Spleen (tissue), 7 donors: ENCODE data around the gene NCS1.

ENCODE experiments used
- POLR2A ChIP-seq, 3 donors: fragments of 450-650 bp; IDR thresholded peaks; one replicate each; pipeline ENCODE4 v1.5.1; 2017; ENCODE audit warnings: antibody characterized with exemption in 3 of 3, mild to moderate bottlenecking in 1 of 3
- POLR2AphosphoS5 ChIP-seq, 3 donors: sonication (generic); formaldehyde crosslinking; IDR thresholded peaks; one replicate each; pipeline ENCODE4 v1.5.1; 2017; ENCODE audit warnings: antibody characterized with exemption in 3 of 3
- TF ChIP-seq, protein P1 (sequence below), 11 experiments: fragments of 200-600 bp in 7 of 11; fragments of 450-650 bp in 4 of 11; sonication (generic) in 4 of 11; IDR thresholded peaks in 8 of 11; conservative IDR thresholded peaks in 3 of 11; 1 replicate in 7 of 11; 2 replicates in 4 of 11; pipeline versions ENCODE4 v1.4.0 to v1.8.0; 2016 to 2021; ENCODE audit warnings: antibody characterized with exemption in 11 of 11, inconsistent platforms in 4 of 11, mild to moderate bottlenecking in 1 of 11
- donor health status: DM: no; HTN: no; CAD: no; lungs with moderate emphysema.
- donor health status: DM: no; HTN: no; CAD: no.
- donor health status: DM: no; HTN: no; CAD: no.

DNA sequence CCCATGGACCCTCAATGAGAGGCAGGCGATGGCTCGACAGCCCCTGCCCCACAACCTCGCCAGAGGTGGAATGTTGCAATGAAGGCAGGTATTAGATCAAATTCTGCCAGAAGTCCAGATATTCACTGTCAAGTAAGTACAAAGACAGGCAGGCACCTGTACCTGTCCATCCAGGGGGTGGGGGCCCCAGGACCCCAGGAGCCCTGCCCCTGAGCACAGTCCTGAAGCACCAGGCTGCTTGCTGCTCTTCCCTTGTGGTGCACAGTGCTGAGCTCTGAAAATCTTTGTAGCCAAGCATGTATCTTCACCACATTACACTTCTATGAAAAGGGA is 67.1 kb downstream of the NCS1 start:
- TF ChIP-seq, protein P1, sequence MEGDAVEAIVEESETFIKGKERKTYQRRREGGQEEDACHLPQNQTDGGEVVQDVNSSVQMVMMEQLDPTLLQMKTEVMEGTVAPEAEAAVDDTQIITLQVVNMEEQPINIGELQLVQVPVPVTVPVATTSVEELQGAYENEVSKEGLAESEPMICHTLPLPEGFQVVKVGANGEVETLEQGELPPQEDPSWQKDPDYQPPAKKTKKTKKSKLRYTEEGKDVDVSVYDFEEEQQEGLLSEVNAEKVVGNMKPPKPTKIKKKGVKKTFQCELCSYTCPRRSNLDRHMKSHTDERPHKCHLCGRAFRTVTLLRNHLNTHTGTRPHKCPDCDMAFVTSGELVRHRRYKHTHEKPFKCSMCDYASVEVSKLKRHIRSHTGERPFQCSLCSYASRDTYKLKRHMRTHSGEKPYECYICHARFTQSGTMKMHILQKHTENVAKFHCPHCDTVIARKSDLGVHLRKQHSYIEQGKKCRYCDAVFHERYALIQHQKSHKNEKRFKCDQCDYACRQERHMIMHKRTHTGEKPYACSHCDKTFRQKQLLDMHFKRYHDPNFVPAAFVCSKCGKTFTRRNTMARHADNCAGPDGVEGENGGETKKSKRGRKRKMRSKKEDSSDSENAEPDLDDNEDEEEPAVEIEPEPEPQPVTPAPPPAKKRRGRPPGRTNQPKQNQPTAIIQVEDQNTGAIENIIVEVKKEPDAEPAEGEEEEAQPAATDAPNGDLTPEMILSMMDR (IDR thresholded peaks at IDR 0.05 in 8 of 11, conservative IDR thresholded peaks at IDR 0.05 in 3 of 11): no peak
- TF ChIP-seq POLR2A (IDR thresholded peaks at IDR 0.05) (no peak), POLR2AphosphoS5 (IDR thresholded peaks at IDR 0.05) (no peak)
